HCT116 (cell line): ENCODE measurements around the gene SLC17A5. TPM values are rescaled to one million over a fixed set of nuclear protein-coding genes. Genes with fewer than 3 reads are reported as not detected.

Experiments used
- ATAC-seq: fragments of 200-7000 bp; cut with Tn5 transposase; 2 replicates; pipeline ENCODE4 v1.9.1; 2020; ENCODE audit warnings: mild to moderate bottlenecking, moderate library complexity
- BruUV-seq: library from RNA; stranded (reverse); fragments of 400-500 nt; replicated peaks from 2 replicates; lab custom pipeline; 2021; lab: Mats Ljungman, UMichigan
- CTCF ChIA-PET: fragments of 300-600 bp; sonication (Branson Sonifier 250); formaldehyde crosslinking; loops from one replicate; lab custom pipeline; 2021; ENCODE audit warnings: antibody characterized with exemption; lab: Charles Lee
- POLR2A ChIA-PET: fragments of 300-600, 350-600 bp; sonication (Branson Sonifier 250); formaldehyde crosslinking; loops from one replicate; lab custom pipeline; 2021; ENCODE audit warnings: antibody characterized with exemption; lab: Charles Lee
- RAD21 ChIA-PET, 2 experiments: fragments of 300-600 bp; sonication (Branson Sonifier 250); formaldehyde crosslinking; loops; one replicate each; lab custom pipeline; 2023; ENCODE audit warnings: low total read pairs in 2 of 2; ENCODE audit not compliant: uncharacterized antibody in 2 of 2, unreplicated experiment in 2 of 2, low non-redundant PET in 1 of 2; lab: Charles Lee
- DNase-seq: peaks from one replicate; pipeline ENCODE4 v3.0.0-alpha.2; 2010; ENCODE audit warnings: low read depth, low spot score
- H2AFZ ChIP-seq: fragments of 200-600 bp; shearing (Covaris generic), sonication (generic); 2 replicates; pipeline ENCODE4 v1.6.1; 2017; ENCODE audit warnings: low read depth, mixed run types, mixed read lengths, antibody characterized with exemption, low read length; ENCODE audit not compliant: poor library complexity, severe bottlenecking
- H3K27ac ChIP-seq: 2 replicates; pipeline ENCODE4 v1.5.1; 2012; ENCODE audit warnings: low read depth, low read length
- H3K27me3 ChIP-seq: fragments of 200-600 bp; sonication (generic); 2 replicates; pipeline ENCODE4 v1.6.1; 2016; ENCODE audit warnings: mixed run types, low read length, mixed read lengths; ENCODE audit not compliant: insufficient read depth
- H3K36me3 ChIP-seq, 2 experiments: fragments of 200-500 bp in 1 of 2; fragments of 200-600 bp in 1 of 2; sonication (Bioruptor generic) in 1 of 2; sonication (generic) in 1 of 2; 2 replicates each; pipeline versions ENCODE4 v1.5.1 to v1.6.1; 2014 to 2016; ENCODE audit warnings: low read length in 2 of 2, inconsistent platforms in 1 of 2, mixed read lengths in 1 of 2, mixed run types in 1 of 2; ENCODE audit not compliant: insufficient read depth in 2 of 2, control insufficient read depth in 1 of 2
- H3K4me1 ChIP-seq, 2 experiments: fragments of 200-600 bp in 1 of 2; sonication (generic) in 1 of 2; 2 replicates each; pipeline versions ENCODE4 v1.5.1 to v1.6.1; 2012 to 2017; ENCODE audit warnings: low read length in 2 of 2, inconsistent platforms in 1 of 2, mild to moderate bottlenecking in 1 of 2, mixed read lengths in 1 of 2, mixed run types in 1 of 2, moderate library complexity in 1 of 2; ENCODE audit not compliant: insufficient read depth in 2 of 2, control insufficient read depth in 1 of 2
- H3K4me2 ChIP-seq: fragments of 200-600 bp; sonication (generic); 2 replicates; pipeline ENCODE4 v1.6.1; 2017; ENCODE audit warnings: mixed run types, low read length, mixed read lengths
- H3K4me3 ChIP-seq, 2 experiments: fragments of 200-600 bp in 1 of 2; sonication (generic) in 1 of 2; replicated peaks in 1 of 2; 2 replicates each; pipeline ENCODE4 v1.5.1; 2011 to 2016; ENCODE audit warnings: low read length in 2 of 2, control low read depth in 1 of 2, low read depth in 1 of 2, mild to moderate bottlenecking in 1 of 2, mixed read lengths in 1 of 2, mixed run types in 1 of 2
- H3K79me2 ChIP-seq: fragments of 200-600 bp; sonication (generic); 2 replicates; pipeline ENCODE4 v1.6.1; 2017; ENCODE audit warnings: mild to moderate bottlenecking, mixed run types, low read length, moderate library complexity, mixed read lengths; ENCODE audit not compliant: insufficient read depth
- H3K9ac ChIP-seq: fragments of 200-600 bp; sonication (generic); 2 replicates; pipeline ENCODE4 v1.6.1; 2016; ENCODE audit warnings: low read length, mixed read lengths
- H3K9me2 ChIP-seq: fragments of 200-600 bp; sonication (generic), shearing (Covaris generic); 2 replicates; pipeline ENCODE4 v1.6.1; 2017; ENCODE audit warnings: mixed run types, mild to moderate bottlenecking, moderate library complexity; ENCODE audit not compliant: insufficient read depth
- H3K9me3 ChIP-seq, 2 experiments: fragments of 200-500 bp in 1 of 2; fragments of 200-600 bp in 1 of 2; sonication (Bioruptor generic) in 1 of 2; sonication (generic) in 1 of 2; 2 replicates each; pipeline ENCODE4 v1.6.1; 2014 to 2017; ENCODE audit warnings: low read length in 2 of 2, mixed read lengths in 2 of 2, inconsistent platforms in 1 of 2, low read depth in 1 of 2, mild to moderate bottlenecking in 1 of 2, mixed run types in 1 of 2, moderate library complexity in 1 of 2; ENCODE audit not compliant: control insufficient read depth in 1 of 2, insufficient read depth in 1 of 2
- H4K20me1 ChIP-seq: fragments of 200-600 bp; sonication (generic), shearing (Covaris generic); 2 replicates; pipeline ENCODE4 v1.6.1; 2017; ENCODE audit warnings: mixed run types, mild to moderate bottlenecking, moderate library complexity; ENCODE audit not compliant: insufficient read depth
- CBX3 ChIP-seq: IDR thresholded peaks from 2 replicates; pipeline ENCODE4 v1.6.1; 2012; ENCODE audit warnings: low read depth
- CEBPB ChIP-seq: IDR thresholded peaks from 2 replicates; pipeline ENCODE4 v1.6.1; 2012; ENCODE audit warnings: low read depth
- ELF1 ChIP-seq: IDR thresholded peaks from 2 replicates; pipeline ENCODE4 v1.6.1; 2012; ENCODE audit warnings: low read depth, borderline replicate concordance
- EZH2 ChIP-seq: fragments of 200-600 bp; sonication (generic); IDR thresholded peaks from 2 replicates; pipeline ENCODE4 v1.6.1; 2017; ENCODE audit warnings: antibody characterized with exemption, mixed run types
- EZH2phosphoT487 ChIP-seq: fragments of 200-600 bp; IDR thresholded peaks from 2 replicates; pipeline ENCODE4 v1.6.1; 2018; ENCODE audit warnings: antibody characterized with exemption, borderline replicate concordance
- FOSL1 ChIP-seq: IDR thresholded peaks from 2 replicates; pipeline ENCODE4 v1.6.1; 2012; ENCODE audit warnings: low read depth
- JUND ChIP-seq: IDR thresholded peaks from 2 replicates; pipeline ENCODE4 v1.6.1; 2012
- MAX ChIP-seq: IDR thresholded peaks from 2 replicates; pipeline ENCODE4 v1.6.1; 2012
- POLR2A ChIP-seq: IDR thresholded peaks from 2 replicates; pipeline ENCODE4 v1.7.0; 2011; ENCODE audit warnings: borderline replicate concordance; ENCODE audit not compliant: insufficient read depth, insufficient read length; ENCODE audit errors: extremely low read depth
- POLR2AphosphoS5 ChIP-seq: IDR thresholded peaks from 2 replicates; pipeline ENCODE4 v1.6.1; 2011; ENCODE audit warnings: mild to moderate bottlenecking, low read depth, low read length, moderate library complexity
- SIN3A ChIP-seq: IDR thresholded peaks from 2 replicates; pipeline ENCODE4 v1.6.1; 2012; ENCODE audit warnings: low read depth
- SP1 ChIP-seq: IDR thresholded peaks from 2 replicates; pipeline ENCODE4 v1.6.1; 2012; ENCODE audit warnings: low read depth
- SRF ChIP-seq: IDR thresholded peaks from 2 replicates; pipeline ENCODE4 v1.6.1; 2012; ENCODE audit warnings: low read depth
- YY1 ChIP-seq: IDR thresholded peaks from 2 replicates; pipeline ENCODE4 v1.6.1; 2011; ENCODE audit warnings: low read length, low read depth, moderate library complexity, mild to moderate bottlenecking; ENCODE audit not compliant: insufficient replicate concordance; ENCODE audit errors: extremely low read depth
- intact Hi-C: fragments of 100-400 bp; cut with micrococcal nuclease; formaldehyde crosslinking; loops from 2 replicates; pipeline ENCODE4 v1.10.0; 2022
- total RNA-seq: library from RNA; stranded (reverse); gene quantifications from one replicate; pipeline ENCODE4 v1.2.1, GENCODE V29; 2021; ENCODE audit not compliant: unreplicated experiment

SLC17A5 gene
- total RNA-seq, 1 experiment from 2014 or later, result 17.0 TPM

- TF ChIP-seq POLR2AphosphoS5 (no peak), EZH2 (no peak), JUND (no peak), POLR2A (no peak), SP1 (no peak), MAX (no peak), CBX3 (no peak)
- Histone ChIP-seq H3K27me3 (no peaks in the 10 kb centered on the region), H2AFZ (no peak overlapping the region), H3K9me2 (no peaks in the 10 kb centered on the region), H3K27ac (no peak overlapping the region), H3K4me2 (no peak overlapping the region), H3K36me3 (peaks cover 5 to 17% of the 10 kb centered on the region in 2 experiments), H3K79me2 (no peaks in the 10 kb centered on the region), H3K4me1 (peaks cover 0 to 9% of the 10 kb centered on the region in 2 experiments; a peak in 1 of 4 replicates), H4K20me1 (no peaks in the 10 kb centered on the region), H3K9me3 (no peaks in the 10 kb centered on the region), H3K9ac (no peak overlapping the region), H3K4me3 (no peak overlapping the region)
- BruUV-seq, result no TSS peak
- DNase-seq, result no peak
- ChIA-PET POLR2A (interaction anchor here (1.1 kb wide), 1 partner anchor 94 kb away, joined by 3 read pairs; no protein-coding TSS in a partner anchor), RAD21 (no interaction called here), CTCF (no interaction called here)
- intact Hi-C loops, result loop anchor here (10.0 kb wide), 1 partner anchor 329 kb away; no protein-coding TSS in a partner anchor
- no peak for ATAC-seq
Observed at GRCh38 chr6:73613806-73614536, 39.8 kb downstream of the SLC17A5 start.

GRCh38 chr6:73612611-73613010, 41.2 kb downstream of the SLC17A5 start:
- Histone ChIP-seq H3K9me3 (no peaks in the 10 kb centered on the region), H3K4me1 (peaks cover 0 to 9% of the 10 kb centered on the region in 2 experiments; a peak in 1 of 4 replicates), H3K9me2 (no peaks in the 10 kb centered on the region), H3K79me2 (no peaks in the 10 kb centered on the region), H3K27me3 (no peaks in the 10 kb centered on the region), H2AFZ (no peak overlapping the region), H3K9ac (no peak overlapping the region), H4K20me1 (no peaks in the 10 kb centered on the region), H3K27ac (no peak overlapping the region), H3K36me3 (peaks cover 5 to 20% of the 10 kb centered on the region in 2 experiments), H3K4me2 (no peak overlapping the region), H3K4me3 (no peak overlapping the region)
- DNase-seq (no peak), ATAC-seq (no peak)
- POLR2A ChIA-PET, result interaction anchor here (0.6 to 3.6 kb wide), 4 partner anchors 33 to 99 kb away, joined by 3 to 26 read pairs (median 4); partner anchors contain the start of gene EEF1A1
- RAD21 ChIA-PET, result no interaction called here
- no TSS peak for BruUV-seq
- CTCF ChIA-PET, result no interaction called here
- intact Hi-C loops, result loop anchor here (10.0 kb wide), 1 partner anchor 328 kb away; no protein-coding TSS in a partner anchor
- no peak for TF ChIP-seq CEBPB
- TF ChIP-seq SIN3A, result no peak
- TF ChIP-seq POLR2AphosphoS5, result no peak
- no peak for TF ChIP-seq EZH2phosphoT487
- TF ChIP-seq ELF1, result no peak
- TF ChIP-seq YY1, result no peak
- no peak for TF ChIP-seq MAX
- no peak for TF ChIP-seq EZH2
- no peak for TF ChIP-seq SRF
- no peak for TF ChIP-seq SP1
- no peak for TF ChIP-seq FOSL1
